ENCODE measurements around the gene ZNF268. TPM values are rescaled to one million over a fixed set of nuclear protein-coding genes. Genes with fewer than 3 reads are reported as not detected.
A peak's percentile ranks its signal among the peaks of the same experiment; 100 is the strongest.

ZNF268 gene
- total RNA-seq, 1 donor from 2014 or later, result 25.4 TPM

DNA sequence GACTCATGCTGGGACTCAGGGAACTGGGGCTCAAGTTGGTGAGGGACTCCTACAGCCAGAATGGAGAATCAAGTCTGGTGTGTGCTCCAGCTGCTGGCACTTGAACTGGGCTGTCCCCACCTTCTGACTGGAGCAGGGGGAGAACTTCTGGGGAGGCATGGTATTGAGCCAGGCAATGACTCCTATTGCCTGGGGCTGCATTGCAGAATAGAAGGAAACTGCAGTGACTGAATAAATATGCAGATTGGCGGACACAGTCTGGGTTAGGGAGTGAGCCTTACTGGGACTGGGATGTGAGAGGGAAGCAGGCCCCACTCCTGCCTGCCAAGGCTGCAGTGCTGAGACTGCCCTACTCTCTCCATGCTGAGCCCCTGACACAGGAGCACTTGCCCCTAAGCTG is 8.8 kb upstream of the ZNF268 start:
- H3K4me1 ChIP-seq, result no peaks in the 10 kb centered on the region
- peaks cover 8% of the 10 kb centered on the region for H3K9me3 ChIP-seq
- H3K4me3 ChIP-seq, result no peak overlapping the region
- TF ChIP-seq CTCF (IDR thresholded peaks at IDR 0.05), result no peak
- DNase-seq, result no peak
- no peak overlapping the region for H3K27ac ChIP-seq
- no peaks in the 10 kb centered on the region for H3K36me3 ChIP-seq
- intact Hi-C loops (cut with DNase I), result no loop called here
- ATAC-seq, result no peak
- no peaks in the 10 kb centered on the region for H3K27me3 ChIP-seq

DNA sequence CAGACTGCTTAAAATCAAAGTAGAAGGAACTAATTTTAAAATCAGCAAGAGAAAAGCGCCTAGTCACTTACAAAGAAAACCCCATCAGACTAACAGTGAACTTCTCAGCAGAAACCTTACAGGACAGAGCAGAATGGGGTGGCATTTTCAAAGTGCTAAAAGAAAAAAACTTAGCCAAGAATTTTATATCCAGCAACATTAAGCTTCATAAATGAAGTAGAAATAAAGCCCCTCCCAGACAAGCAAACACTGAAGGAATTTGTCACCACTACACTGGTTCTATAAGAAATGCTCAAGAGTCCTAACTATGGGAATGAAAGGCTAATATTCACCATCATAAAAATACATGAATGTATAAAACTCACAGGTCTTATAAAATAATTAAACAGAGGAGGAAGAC is 6.4 kb upstream of the ZNF268 start:
- Histone ChIP-seq H3K9me3 (peaks cover 8% of the 10 kb centered on the region), H3K4me3 (no peak overlapping the region)
- intact Hi-C loops (cut with DNase I), result no loop called here

DNA sequence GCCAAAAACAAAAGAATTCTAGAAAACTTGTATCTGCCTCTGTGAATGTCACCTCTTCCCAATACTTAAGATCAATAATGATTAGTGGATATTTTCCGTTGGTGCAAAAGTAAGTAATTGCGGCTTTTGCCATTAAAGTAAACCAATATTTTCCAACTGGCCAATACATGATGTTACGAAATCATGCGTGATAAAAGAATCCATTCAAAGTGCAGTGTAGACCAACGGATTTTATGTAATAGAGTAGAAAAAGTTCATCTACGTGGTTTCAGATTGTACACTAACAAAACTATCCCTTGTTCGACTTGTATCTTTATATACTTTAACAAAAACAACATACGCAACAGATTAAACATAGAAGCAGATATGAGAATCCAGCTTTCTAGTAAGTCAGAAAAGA is 626 bp upstream of the ZNF268 start:
- no peaks in the 10 kb centered on the region for H3K27me3 ChIP-seq
- no peak for TF ChIP-seq CTCF (IDR thresholded peaks at IDR 0.05)
- peaks cover under 1% of the 10 kb centered on the region for H3K9me3 ChIP-seq
- peaks cover 8% of the 10 kb centered on the region for H3K4me1 ChIP-seq
- H3K27ac ChIP-seq, result no peak overlapping the region
- DNase-seq (no peak), ATAC-seq (no peak)
- peaks cover 10% of the 10 kb centered on the region for H3K36me3 ChIP-seq
- intact Hi-C loops (cut with DNase I), result no loop called here
- peak overlapping the region; percentile 72 for H3K4me3 ChIP-seq

More for the DNA sequence above, 6.4 kb upstream of the ZNF268 start:
- no peaks in the 10 kb centered on the region for H3K27me3 ChIP-seq
- no peak for DNase-seq
- H3K36me3 ChIP-seq, result no peaks in the 10 kb centered on the region
- no peak overlapping the region for H3K27ac ChIP-seq
- H3K4me1 ChIP-seq, result no peaks in the 10 kb centered on the region
- TF ChIP-seq CTCF (IDR thresholded peaks at IDR 0.05), result no peak
- no peak for ATAC-seq

DNA sequence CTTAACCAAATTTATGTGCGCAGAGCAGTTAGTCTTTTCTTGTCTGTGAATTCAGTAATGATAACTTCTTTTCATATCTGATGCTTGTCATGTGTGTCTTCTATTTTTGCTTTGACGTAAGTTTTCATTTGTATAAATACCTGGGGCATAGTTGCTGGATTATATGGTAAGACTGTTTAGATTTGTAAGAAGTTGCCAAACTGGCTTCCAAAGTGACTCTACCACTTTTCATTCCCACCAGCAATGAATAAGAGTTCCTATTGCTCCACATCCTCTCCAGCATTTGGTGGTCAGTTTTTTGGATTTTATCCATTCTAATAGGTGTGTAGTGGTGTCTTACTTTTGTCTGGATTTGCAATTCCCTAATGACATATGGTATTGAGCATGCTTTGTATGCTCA is 8.9 kb downstream of the ZNF268 start:
- no peak for ATAC-seq
- H3K4me3 ChIP-seq, result no peak overlapping the region
- H3K4me1 ChIP-seq, result no peaks in the 10 kb centered on the region
- no peak for DNase-seq
- no peak overlapping the region for H3K27ac ChIP-seq
- H3K9me3 ChIP-seq, result peaks cover 81% of the 10 kb centered on the region
- TF ChIP-seq CTCF (IDR thresholded peaks at IDR 0.05), result no peak
- peaks cover 91% of the 10 kb centered on the region for H3K36me3 ChIP-seq
- no peaks in the 10 kb centered on the region for H3K27me3 ChIP-seq
- intact Hi-C loops (cut with DNase I), result no loop called here

GRCh38 chr12:133192847-133193246 is 11.6 kb downstream of the ZNF268 start:
- Histone ChIP-seq H3K27me3 (no peaks in the 10 kb centered on the region), H3K36me3 (peaks cover 81% of the 10 kb centered on the region), H3K27ac (no peak overlapping the region), H3K4me1 (no peaks in the 10 kb centered on the region), H3K4me3 (no peak overlapping the region), H3K9me3 (peaks cover 86% of the 10 kb centered on the region)
- intact Hi-C loops (cut with DNase I), result no loop called here
- no peak for TF ChIP-seq CTCF (IDR thresholded peaks at IDR 0.05)
- no peak for DNase-seq
- no peak for ATAC-seq

- no peak overlapping the region for H3K27ac ChIP-seq
- DNase-seq (no peak), ATAC-seq (no peak)
- intact Hi-C loops (cut with DNase I), result no loop called here
- no peaks in the 10 kb centered on the region for H3K27me3 ChIP-seq
- H3K4me1 ChIP-seq, result no peaks in the 10 kb centered on the region
- TF ChIP-seq CTCF (IDR thresholded peaks at IDR 0.05), result no peak
- peaks cover 73% of the 10 kb centered on the region for H3K9me3 ChIP-seq
- no peak overlapping the region for H3K4me3 ChIP-seq
- H3K36me3 ChIP-seq, result peaks cover 17% of the 10 kb centered on the region
Measured at GRCh38 chr12:133201888-133202287, 20.6 kb downstream of the ZNF268 start.

Measured in upper lobe of right lung (tissue), 1 donor.